Measurements from ENCODE around the gene CDSN. TPM values are rescaled to one million over a fixed set of nuclear protein-coding genes. Genes with fewer than 3 reads are reported as not detected.
A peak's percentile ranks its signal among the peaks of the same experiment; 100 is the strongest.

The CDSN gene
- total and polyA plus RNA-seq, 2 donors (not counting 1 experiment from before 2014, with no cell fraction given), result not detected

- H3K79me2 ChIP-seq (ENCODE audit: control insufficient read depth, insufficient read depth, low read length), result peaks cover 23% of the 10 kb centered on the region
- peak within 1 kb of the TSS; percentile 76 for H3K27ac ChIP-seq (ENCODE audit: insufficient read depth, low read length)
- H4K20me1 ChIP-seq (ENCODE audit: control insufficient read depth, extremely low read depth, insufficient read depth, low read length), result no peaks in the 10 kb centered on the region
- H3K27me3 ChIP-seq (ENCODE audit: control insufficient read depth, insufficient read depth, low read length), result no peaks in the 10 kb centered on the region
- peak within 1 kb of the TSS; percentile 86 to 95 (median 92) for H3K4me3 ChIP-seq (replicated peaks in 1 of 4; ENCODE audit: control extremely low read depth in 1 of 4, insufficient read depth in 1 of 4, low read depth in 3 of 4, low read length in 4 of 4)
- peak within 1 kb of the TSS; percentile 82 for H3K9ac ChIP-seq (ENCODE audit: insufficient read depth, low read length)
- H3K4me2 ChIP-seq (ENCODE audit: extremely low read depth, insufficient read depth, low read length), result peak within 1 kb of the TSS; percentile 99
- TF ChIP-seq EZH2 (IDR thresholded peaks at IDR 0.05; ENCODE audit: low read length, missing control alignments), result no peak
- no peak for TF ChIP-seq CTCF (conservative IDR thresholded peaks at IDR 0.05 in 1 of 2, IDR thresholded peaks at IDR 0.05 in 1 of 2; ENCODE audit: low read depth in 1 of 2, low read length in 2 of 2)
- no peaks in the 10 kb centered on the region for H3K9me3 ChIP-seq (ENCODE audit: control insufficient read depth, insufficient read depth, low read depth, low read length)
- peak within 1 kb of the TSS; percentile 90 for H2AFZ ChIP-seq (ENCODE audit: low read length)
- H3K36me3 ChIP-seq (ENCODE audit: control insufficient read depth, insufficient read depth, low read length), result peaks cover 5% of the 10 kb centered on the region
- H3K4me1 ChIP-seq (ENCODE audit: control insufficient read depth, extremely low read depth, insufficient read depth, low read length), result peaks cover 11% of the 10 kb centered on the region
- no peak for DNase-seq (ENCODE audit: low read depth in 2 of 2)
Observed at GRCh38 chr6:31157513-31158139, 37.4 kb upstream of the CDSN start, which contains the start of gene CCHCR1. CCHCR1 (minus strand) TSS chr6:31157802; CDS start chr6:31157600, 202 bp downstream.

GRCh38 chr6:31156641-31157040, 36.4 kb upstream of the CDSN start:
- Histone ChIP-seq H3K4me1 (ENCODE audit: control insufficient read depth, extremely low read depth, insufficient read depth, low read length) (peaks cover 11% of the 10 kb centered on the region), H2AFZ (ENCODE audit: low read length) (no peak overlapping the region), H3K36me3 (ENCODE audit: control insufficient read depth, insufficient read depth, low read length) (peaks cover 5% of the 10 kb centered on the region), H3K79me2 (ENCODE audit: control insufficient read depth, insufficient read depth, low read length) (peaks cover 23% of the 10 kb centered on the region), H3K9ac (ENCODE audit: insufficient read depth, low read length) (no peak overlapping the region), H3K27me3 (ENCODE audit: control insufficient read depth, insufficient read depth, low read length) (no peaks in the 10 kb centered on the region), H3K27ac (ENCODE audit: insufficient read depth, low read length) (no peak overlapping the region), H3K4me2 (ENCODE audit: extremely low read depth, insufficient read depth, low read length) (no peak overlapping the region), H3K4me3 (replicated peaks in 1 of 4; ENCODE audit: control extremely low read depth in 1 of 4, insufficient read depth in 1 of 4, low read depth in 3 of 4, low read length in 4 of 4) (no peak overlapping the region), H3K9me3 (ENCODE audit: control insufficient read depth, insufficient read depth, low read depth, low read length) (no peaks in the 10 kb centered on the region), H4K20me1 (ENCODE audit: control insufficient read depth, extremely low read depth, insufficient read depth, low read length) (no peaks in the 10 kb centered on the region)
- TF ChIP-seq EZH2 (IDR thresholded peaks at IDR 0.05; ENCODE audit: low read length, missing control alignments), result no peak
- no peak for TF ChIP-seq CTCF (conservative IDR thresholded peaks at IDR 0.05 in 1 of 2, IDR thresholded peaks at IDR 0.05 in 1 of 2; ENCODE audit: low read depth in 1 of 2, low read length in 2 of 2)
- DNase-seq (ENCODE audit: low read depth in 2 of 2), result no peak

GRCh38 chr6:31154436-31154835, 34.2 kb upstream of the CDSN start:
- no peak for DNase-seq (ENCODE audit: low read depth in 2 of 2)
- Histone ChIP-seq H3K9ac (ENCODE audit: insufficient read depth, low read length) (no peak overlapping the region), H3K4me3 (replicated peaks in 1 of 4; ENCODE audit: control extremely low read depth in 1 of 4, insufficient read depth in 1 of 4, low read depth in 3 of 4, low read length in 4 of 4) (no peak overlapping the region), H3K27ac (ENCODE audit: insufficient read depth, low read length) (no peak overlapping the region), H3K79me2 (ENCODE audit: control insufficient read depth, insufficient read depth, low read length) (peaks cover 13% of the 10 kb centered on the region), H2AFZ (ENCODE audit: low read length) (no peak overlapping the region), H3K27me3 (ENCODE audit: control insufficient read depth, insufficient read depth, low read length) (no peaks in the 10 kb centered on the region), H3K4me1 (ENCODE audit: control insufficient read depth, extremely low read depth, insufficient read depth, low read length) (peaks cover 7% of the 10 kb centered on the region), H3K4me2 (ENCODE audit: extremely low read depth, insufficient read depth, low read length) (no peak overlapping the region), H3K36me3 (ENCODE audit: control insufficient read depth, insufficient read depth, low read length) (peaks cover 4% of the 10 kb centered on the region), H3K9me3 (ENCODE audit: control insufficient read depth, insufficient read depth, low read depth, low read length) (no peaks in the 10 kb centered on the region), H4K20me1 (ENCODE audit: control insufficient read depth, extremely low read depth, insufficient read depth, low read length) (no peaks in the 10 kb centered on the region)
- no peak for TF ChIP-seq CTCF (conservative IDR thresholded peaks at IDR 0.05 in 1 of 2, IDR thresholded peaks at IDR 0.05 in 1 of 2; ENCODE audit: low read depth in 1 of 2, low read length in 2 of 2)
- TF ChIP-seq EZH2 (IDR thresholded peaks at IDR 0.05; ENCODE audit: low read length, missing control alignments), result no peak
